GM19467 (cell line): ENCODE results near the gene AKR1B1.

ENCODE experiments used
- ATAC-seq: cut with Tn5 transposase; IDR thresholded peaks from one replicate; pipeline ENCODE4 v1.9.1; 2021; ENCODE audit warnings: mild to moderate bottlenecking, moderate library complexity; ENCODE audit not compliant: unreplicated experiment

AKR1B1 gene

DNA sequence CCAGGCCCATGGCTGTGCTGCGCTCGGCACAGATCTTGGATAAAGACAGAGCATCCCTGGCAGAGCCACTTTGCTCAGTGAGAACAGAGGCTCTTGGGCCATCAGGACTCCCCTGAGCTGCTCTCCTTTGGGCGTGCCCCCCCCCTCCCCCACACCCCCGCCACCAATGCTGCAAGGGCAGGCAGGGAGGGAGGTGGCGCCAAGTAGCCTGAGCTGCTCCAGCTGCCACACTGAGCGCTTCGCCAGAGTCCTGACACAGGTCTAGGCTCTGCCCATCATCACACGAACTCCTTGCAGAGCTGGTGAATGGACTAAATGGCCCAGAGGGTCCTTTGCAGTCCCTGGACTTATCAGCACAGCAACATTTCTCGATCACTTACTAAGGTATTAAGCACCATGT is 12.5 kb downstream of the AKR1B1 start:
- no peak for ATAC-seq

DNA sequence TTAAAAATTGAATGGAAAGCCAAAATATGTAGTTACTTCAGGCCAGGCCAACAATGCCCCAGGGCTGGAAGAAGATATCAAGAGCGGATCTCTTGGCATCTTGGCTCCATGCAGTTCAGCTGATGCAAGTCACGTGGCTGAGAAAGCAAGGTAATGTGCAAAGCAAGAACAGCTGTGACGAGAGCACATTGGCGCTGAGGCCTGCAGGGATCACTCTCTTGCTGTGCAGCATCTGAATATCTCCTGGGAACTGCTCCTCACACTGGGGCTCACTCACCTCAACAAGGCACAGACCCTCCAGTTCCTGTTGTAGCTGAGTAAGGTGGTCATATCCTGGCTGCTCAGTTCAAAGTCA is 14.0 kb downstream of the AKR1B1 start:
- no peak for ATAC-seq

DNA sequence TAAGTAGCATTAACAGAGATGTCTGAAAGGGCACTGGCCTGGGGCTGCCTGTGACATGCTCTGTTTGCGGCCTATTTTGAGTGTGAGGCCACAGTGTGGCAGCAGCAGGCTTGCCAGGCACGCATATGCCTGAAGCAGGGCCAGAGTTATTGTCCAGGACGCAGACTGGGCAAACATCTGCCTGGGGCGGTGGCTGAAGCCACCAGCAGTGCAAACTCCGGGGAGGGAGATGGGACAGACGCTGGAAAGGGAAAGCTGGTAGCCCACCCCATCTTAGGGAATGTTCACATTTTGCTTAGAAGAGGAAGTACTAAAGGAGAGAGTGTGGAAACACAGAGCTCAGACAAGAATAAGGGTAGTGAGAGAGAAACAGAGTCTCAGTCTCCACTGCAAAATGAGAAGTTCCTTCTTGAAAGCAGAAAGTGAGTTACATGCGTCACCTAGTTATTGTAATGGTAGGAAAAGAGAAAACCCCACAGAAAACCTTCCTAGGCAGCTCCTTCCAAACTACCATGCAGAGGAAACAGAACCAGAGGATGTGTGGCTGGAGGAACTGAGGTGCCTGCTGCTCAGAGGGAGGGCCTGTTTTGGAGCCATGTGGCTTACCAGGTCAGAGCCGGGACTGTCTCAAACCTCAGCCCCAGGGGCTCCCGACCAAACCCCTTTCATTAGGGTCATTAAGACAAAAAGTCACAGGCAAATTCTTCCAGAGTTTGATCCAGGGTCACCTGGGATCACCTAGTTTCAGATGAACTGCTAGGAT is 14.5 kb downstream of the AKR1B1 start:
- no peak for ATAC-seq

DNA sequence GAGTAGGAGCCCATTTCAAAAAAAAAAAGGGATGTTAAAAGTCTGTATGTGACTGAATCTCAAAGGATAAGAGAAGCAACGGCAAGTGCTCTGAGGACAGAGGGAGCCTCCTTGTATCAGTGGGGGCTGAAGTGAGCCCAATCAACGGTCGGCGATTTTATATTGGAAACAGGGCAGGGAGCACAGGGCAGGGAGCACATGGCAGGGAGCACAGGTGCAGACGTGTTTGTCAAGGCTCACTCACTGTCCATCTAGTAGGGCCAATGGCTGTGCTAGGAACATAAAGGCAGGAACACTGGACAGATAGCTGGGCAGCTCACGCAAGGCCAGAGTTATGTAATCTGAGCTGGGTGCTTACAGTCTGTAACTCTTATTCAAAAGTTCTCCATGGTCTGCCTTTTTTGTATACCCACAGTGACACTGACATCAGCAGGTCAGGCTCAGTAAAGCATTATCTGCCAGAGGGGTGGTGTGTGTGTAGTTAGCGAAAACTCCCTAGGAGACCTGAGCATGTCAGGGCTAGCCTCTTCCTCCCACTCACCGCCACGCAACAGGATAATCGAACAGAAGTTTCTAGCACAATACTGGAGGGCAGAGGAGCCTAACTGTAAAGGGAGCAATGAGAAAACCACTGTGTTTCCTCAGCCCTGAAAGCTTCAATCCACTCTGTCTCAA is 15.4 kb downstream of the AKR1B1 start:
- ATAC-seq, result no peak

DNA sequence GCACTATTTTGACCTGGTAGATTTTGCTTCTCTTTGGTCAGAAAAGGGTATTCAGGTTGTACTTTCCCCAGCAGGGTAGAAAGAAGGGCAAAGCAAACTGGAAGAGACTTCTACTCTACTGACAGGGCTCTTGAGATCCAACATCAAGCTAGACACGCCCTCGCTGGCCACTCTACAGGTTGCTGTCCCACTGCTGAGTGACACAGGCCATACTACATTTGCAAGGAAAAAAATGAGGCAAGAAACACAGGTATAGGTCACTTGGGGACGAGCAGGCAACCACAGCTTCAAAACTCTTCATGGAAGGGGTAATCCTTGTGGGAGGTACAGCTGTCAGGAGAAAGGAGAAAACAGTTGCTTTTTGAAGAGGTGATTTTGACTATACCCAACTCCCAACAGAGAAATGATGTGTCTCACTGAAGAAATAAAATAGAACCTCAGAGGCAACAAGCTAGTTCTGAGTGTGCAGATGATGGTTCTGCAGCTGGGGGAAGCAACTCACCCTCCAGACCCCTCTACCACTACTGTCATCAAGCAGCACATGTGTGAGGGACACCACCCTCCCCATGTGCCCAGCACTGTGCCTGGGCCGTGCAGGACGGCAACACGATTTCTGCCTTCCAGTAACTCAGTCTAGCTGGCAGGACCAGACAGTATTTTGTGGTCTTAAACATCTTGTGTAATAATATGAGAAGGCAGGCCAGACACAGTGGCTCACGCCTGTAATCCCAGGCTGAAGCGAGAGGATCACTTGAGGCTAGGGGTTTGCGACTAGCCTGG is 16.3 kb downstream of the AKR1B1 start:
- ATAC-seq, result no peak

DNA sequence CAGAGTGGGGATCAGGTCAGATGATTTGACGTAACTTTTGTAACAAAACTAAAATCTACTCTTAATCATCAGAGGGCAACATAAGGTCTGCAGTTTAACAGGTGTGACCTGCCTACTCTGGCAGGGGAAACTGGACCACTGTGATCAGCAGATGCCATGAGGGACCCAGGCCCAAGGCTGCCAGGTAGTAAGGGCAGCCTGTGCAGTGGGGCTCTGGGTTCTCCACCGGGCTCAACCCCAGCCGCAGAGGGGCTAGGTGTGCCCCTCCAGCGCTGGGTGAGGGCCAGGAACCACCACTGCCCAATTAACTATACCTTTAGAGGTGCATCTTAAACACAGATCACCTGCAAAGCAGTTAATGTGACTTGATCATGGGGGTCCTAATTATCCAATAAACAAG is 17.6 kb downstream of the AKR1B1 start:
- ATAC-seq, result no peak

DNA sequence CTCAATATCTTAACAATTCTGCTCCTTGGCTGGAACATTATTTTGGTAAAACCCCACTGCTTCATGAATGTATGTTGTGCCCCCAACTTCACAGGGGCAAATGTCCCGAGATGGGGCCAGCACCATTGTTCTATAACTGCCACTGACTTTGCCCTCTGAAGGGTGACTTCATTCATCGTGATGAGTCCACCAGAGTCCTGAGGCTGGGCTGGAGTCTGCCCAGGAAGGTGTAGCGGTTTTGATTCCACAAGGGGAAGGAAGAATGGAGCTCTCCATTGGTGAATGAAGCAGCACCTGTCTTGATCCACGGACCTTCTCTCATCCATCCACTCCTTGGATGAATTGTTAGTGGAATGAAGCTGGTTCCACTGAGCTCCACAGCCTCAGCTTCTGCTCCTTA is 18.4 kb downstream of the AKR1B1 start:
- no peak for ATAC-seq

DNA sequence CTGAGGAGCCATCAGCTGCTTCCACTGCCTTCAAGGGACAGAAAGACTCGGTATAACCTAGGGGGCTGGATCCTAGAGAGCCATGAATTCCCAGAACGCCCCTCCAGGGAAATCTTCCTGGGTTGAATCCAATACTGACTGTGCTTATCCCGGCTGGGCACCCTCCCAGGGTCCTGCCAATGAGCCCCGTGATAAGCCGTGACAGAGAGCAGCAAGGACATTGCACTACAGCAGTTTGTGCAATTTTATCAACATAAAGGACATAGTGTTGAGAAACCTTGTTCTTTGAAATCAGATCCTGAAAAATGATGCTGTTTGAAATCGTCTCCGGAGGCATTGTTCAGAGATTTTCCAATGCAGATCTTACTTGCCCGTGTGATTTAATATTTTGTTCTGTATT is 18.8 kb downstream of the AKR1B1 start:
- no peak for ATAC-seq

DNA sequence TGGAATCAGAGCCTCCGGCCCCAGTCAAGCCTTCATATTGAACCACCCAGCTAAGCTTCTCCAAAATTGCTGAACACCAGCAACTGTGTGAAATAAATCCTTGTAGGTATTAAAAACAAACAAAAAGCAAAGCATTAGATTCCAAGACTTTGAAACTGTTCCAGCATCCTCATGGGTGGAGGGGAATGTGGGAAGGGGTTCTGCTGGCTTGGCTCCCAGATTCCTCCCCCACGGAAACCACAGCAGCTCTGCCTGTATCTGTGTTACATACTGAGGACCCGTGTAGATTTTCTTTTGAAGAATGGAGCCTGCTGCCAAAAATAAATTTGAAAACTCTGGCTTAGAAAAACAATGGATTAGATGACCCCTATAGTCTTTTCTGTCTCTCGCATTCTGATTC is 20.0 kb downstream of the AKR1B1 start:
- no peak for ATAC-seq

DNA sequence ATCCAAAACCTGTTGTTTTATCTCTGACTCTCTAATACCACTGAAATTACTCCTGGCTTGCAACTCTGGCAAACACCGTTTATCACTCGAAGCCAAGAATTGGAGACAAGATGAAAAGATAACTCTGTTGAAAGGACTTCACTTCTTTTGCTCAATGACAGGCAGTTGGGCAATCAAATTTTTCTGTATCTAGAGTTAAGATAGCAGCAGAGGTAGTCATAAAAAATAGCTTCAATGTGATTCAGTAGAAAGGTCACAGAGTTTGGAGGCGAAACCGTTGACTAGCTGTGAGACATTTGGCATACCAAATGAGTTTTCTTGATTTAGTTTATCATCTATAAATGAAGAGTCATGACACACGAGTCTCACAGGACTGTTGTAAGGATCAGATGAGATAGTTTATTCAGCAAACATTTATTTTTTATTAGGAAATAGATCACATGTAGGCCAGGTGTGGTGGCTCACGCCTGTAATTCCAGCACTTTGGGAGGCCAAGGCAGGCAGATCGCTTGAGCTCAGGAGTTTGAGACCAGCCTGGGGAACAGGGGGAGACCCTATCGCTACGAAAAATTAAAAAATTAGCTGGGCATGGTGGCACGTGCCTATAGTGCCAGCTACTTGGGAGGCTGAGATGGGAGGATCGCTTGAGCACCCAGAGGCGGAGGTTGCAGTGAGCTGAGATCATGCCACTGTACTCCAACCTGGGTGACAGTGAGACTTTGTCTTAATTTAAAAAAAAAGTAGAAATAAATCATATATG is 23.6 kb downstream of the AKR1B1 start:
- ATAC-seq, result no peak

DNA sequence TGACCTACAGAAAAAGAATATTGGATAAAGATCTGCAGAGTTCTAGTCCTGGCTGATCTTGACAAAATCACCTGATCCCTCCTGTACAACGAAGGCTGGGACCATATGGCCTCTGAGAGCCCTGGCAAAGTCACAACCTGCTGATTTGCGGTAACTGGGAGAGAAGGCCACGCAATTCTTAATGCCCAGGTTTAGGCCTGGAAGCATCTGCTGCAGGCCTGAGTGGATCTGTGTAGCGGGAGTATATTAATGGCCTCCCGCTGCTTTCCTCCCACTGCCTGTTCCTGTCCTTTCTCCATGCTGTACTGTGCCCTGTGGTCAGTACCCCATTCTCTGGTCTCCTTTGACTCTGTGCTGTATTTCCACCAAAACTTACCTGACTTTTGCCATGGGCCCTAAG is 24.2 kb downstream of the AKR1B1 start:
- ATAC-seq, result no peak

DNA sequence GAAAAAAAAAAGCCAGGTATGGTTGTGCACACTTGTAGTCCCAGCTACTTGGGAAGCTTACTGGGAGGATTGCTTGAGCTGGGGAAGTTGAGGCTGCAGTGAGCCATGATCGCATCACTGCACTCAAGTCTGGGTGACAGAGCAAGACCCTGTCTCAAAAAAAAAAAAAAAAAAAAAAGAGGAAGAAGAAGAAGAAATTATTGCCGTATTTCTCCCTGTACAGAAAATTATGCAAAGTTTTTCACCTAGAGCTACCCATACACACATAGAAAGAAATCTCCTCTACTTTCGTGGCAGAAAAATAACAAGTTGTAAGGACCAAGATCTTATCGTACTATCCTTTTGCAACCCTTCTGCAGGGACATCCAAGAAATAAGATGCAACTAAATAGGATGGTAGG is 25.5 kb downstream of the AKR1B1 start:
- no peak for ATAC-seq

DNA sequence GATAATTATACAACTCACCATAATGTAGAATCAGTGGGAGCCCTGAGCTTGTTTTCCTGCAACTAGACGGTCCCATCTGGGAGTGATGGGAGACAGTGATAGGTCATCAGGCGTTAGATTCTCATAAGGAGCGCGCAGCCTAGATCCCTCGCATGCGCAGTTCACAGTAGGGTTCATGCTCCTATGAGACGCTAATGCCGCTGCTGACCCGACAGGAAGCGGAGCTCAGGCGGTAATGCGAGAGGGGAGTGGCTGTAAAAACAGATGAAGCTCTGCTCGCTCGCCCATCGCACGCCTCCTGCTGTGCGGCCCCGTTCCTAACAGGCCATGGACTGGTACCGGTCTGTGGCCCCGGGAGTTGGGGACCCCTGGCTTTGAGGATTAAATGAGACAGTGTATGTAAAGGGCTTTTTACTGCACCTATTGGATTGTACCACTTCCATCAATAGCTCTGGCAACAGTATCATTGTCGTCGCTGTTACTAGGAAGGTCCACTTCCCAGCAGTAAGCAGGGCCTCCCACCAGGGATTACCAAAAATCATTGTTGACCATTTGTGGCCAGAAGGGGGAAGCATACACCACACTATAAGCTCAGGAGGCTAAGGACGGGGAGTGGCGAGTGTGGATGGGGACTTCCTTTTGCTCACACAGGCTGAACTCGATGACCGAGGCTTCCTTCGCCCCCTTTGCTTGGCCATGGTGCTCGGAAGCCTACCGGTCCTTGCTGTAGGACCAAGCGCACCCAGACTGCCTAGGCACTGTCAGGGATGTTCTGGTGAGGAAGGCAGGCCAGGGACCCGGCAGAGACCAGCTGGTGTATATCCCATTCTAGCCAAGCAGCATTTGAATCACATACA is 26.4 kb downstream of the AKR1B1 start:
- ATAC-seq, result peak; percentile 94

DNA sequence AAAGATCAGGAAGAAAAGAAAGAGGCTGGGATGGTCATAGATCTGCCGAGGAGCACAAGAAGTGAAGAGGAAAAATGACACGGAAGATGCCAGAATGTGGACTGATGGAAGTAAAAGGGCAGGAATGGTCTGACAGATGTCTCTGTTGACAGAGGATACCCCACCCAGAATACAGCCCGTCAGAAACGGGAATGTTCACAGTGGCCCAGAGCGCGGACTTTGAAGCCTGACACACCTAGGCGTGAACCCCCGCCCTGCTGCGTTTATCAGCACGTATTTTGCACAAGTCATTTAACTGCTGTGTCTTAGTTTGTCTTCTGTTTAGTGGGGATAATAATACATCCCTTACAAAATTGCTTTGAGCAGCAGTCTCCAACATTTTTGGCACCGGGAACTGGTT is 27.1 kb downstream of the AKR1B1 start:
- no peak for ATAC-seq

DNA sequence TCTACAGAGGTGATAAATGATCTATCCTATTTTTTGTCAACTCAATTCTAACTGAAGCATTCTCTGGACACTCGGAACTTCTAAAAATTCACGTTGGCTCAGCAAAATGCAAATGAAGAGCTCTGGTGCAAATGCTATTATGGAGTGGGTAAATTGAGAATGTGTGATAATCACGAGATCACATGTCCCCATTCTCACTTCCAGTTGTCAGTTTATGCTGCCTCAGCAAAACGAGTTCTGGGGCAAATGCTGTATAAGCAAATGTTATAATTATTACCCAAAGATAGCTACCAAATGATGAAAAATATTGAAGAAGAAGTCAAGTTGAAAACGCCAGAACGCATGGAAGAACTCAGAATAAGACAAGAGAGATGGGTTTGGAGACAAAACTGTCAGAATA is 29.4 kb downstream of the AKR1B1 start:
- no peak for ATAC-seq

DNA sequence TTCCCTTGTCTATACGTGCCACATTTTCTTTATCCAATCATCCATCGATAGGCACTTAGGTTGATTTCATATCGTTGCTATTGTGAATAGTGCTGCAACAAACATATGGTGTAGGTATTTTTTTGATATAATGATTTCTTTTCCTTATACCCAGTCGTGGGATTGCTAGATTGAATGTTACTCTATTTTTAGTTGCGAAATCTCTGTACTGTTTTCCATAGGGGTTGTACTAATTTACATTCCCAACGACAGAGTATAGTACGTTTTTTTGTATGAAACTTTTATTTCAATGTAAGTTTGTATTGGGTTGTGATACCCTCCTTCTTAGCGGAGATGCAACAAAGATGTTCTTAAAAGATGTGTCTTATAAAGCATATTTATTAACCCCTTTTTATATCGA is 30.0 kb downstream of the AKR1B1 start:
- no peak for ATAC-seq

DNA sequence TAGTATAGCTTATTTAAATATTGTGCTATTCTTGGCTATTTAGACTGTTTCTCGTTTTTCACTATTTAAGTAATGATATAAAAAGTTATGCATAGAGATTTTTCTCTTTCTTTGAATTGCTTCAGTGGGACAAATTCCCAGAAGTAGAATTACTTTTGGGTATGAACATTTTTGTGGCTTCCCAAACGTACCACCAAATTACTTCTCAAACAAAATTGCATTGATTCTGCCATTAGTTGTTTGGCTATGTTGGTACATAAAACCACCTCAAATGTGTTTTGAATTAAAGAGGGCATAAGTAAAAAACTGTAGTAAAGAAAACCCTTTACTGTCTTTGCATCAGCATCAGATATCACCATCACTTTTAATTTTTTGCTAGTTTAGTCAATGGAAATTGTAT is 31.0 kb downstream of the AKR1B1 start:
- ATAC-seq, result no peak

DNA sequence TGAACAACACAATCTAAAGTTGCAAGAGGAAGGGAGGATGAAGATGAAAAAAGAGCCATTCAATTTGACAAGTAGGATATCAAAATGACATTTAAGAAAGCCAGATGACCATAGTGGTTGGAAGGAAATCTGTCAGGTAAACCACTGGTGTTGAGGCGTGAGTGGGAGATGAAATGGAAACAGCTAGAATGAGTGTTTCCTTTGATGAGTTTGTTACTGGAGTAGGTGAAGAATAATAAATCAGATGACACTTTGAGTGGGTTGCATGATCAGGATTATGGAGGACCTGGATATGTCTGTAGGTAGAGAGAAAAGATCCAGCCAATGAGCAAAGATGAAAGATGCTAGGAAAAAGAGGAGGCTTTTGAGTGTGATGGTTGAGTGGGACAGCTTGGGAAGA is 33.1 kb downstream of the AKR1B1 start:
- ATAC-seq, result no peak

DNA sequence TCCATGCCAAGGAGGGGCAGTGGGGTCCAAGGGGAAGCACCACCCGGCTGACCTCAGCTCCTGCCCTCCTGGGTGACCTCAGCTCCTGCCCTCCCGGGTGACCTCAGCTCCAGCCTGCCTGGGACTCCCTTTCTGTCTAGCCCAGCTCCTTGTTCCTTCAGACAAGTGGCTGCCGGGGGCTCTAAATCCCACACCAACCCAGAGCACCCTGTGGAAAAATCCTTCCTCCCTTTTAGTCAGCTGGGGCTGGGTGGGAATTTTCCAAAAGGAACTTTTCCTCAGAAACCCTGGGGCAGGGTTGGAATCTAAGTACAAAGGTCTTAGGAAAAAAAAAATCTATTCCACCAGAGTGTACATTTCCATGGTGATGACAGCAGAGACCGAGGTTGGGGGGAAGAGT is 36.3 kb downstream of the AKR1B1 start:
- no peak for ATAC-seq

DNA sequence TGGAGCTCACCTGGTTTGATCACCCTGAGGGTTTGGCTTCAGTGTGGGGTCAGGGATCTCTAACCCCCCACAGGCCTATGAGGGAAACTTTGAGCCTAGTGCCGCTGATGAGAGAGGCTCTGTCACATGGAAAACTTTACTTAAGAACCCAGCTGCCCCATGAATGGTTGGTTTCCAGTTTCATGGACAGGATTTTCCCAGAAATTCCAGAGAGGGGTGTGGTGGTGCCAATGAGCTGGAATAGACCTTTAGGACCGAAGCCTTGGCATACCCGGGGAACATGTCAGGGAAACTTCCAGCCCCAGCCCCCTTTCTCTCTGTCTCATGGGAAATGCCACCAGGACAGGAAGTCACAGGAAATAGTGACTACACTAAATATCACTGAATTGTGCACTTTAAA is 36.9 kb downstream of the AKR1B1 start:
- no peak for ATAC-seq
